Skin epidermis (tissue), 12 donors: ENCODE measurements around the gene ANKRD45.
"Not testable (repeated sequence)": the region's sequence is repeated elsewhere in the genome, so short reads cannot be mapped to it uniquely, and the experiment has no call there.

Experiments
- H3K27ac ChIP-seq, 21 experiments: fragments of 200-600 bp; sonication (generic) in 11 of 21; one replicate each; pipeline ENCODE4 v1.5.0; 2020; ENCODE audit warnings: mild to moderate bottlenecking in 3 of 21, inconsistent platforms in 2 of 21, moderate library complexity in 2 of 21
- H3K4me3 ChIP-seq, 7 experiments: fragments of 200-600 bp; sonication (generic) in 2 of 7; one replicate each; pipeline ENCODE4 v1.5.0; 2020; ENCODE audit warnings: inconsistent platforms in 2 of 7, mild to moderate bottlenecking in 2 of 7, moderate library complexity in 1 of 7

Gene ANKRD45

GRCh38 chr1:173648880-173649605 lies 20.6 kb downstream of the ANKRD45 start:
- Histone ChIP-seq H3K4me3 (no peak overlapping the region), H3K27ac (no peak overlapping the region)

GRCh38 chr1:173646656-173647055 lies 23.0 kb downstream of the ANKRD45 start:
- Histone ChIP-seq H3K4me3 (no peak overlapping the region), H3K27ac (no peak overlapping the region)

GRCh38 chr1:173642450-173643139 lies 27.1 kb downstream of the ANKRD45 start:
- H3K4me3 ChIP-seq, H3K27ac ChIP-seq: not testable (repeated sequence)

GRCh38 chr1:173639102-173639501 lies 30.5 kb downstream of the ANKRD45 start:
- Histone ChIP-seq H3K27ac (no peak overlapping the region), H3K4me3 (no peak overlapping the region)

- Histone ChIP-seq H3K27ac (no peak overlapping the region), H3K4me3 (no peak overlapping the region)
Observed at GRCh38 chr1:173638043-173639021, 31.3 kb downstream of the ANKRD45 start.

GRCh38 chr1:173637236-173638042 lies 32.2 kb downstream of the ANKRD45 start:
- not testable (repeated sequence) for H3K4me3 ChIP-seq, H3K27ac ChIP-seq

- Histone ChIP-seq H3K27ac (no peak within 1 kb of the TSS), H3K4me3 (no peak within 1 kb of the TSS)
Observed at GRCh38 chr1:173635116-173635515, 34.5 kb downstream of the ANKRD45 start, which contains the start of gene TEX50. TSS of gene TEX50 (plus strand) at chr1:173635338. CDS start at chr1:173635522, 184 bp downstream.

- Histone ChIP-seq H3K27ac (no peak overlapping the region), H3K4me3 (no peak overlapping the region)
Observed at GRCh38 chr1:173628888-173629287, 40.8 kb downstream of the ANKRD45 start.

GRCh38 chr1:173627269-173627668 lies 42.4 kb downstream of the ANKRD45 start:
- Histone ChIP-seq H3K27ac (no peak overlapping the region), H3K4me3 (no peak overlapping the region)

- H3K4me3 ChIP-seq: no peak overlapping the region
- H3K27ac ChIP-seq: no peak overlapping the region
Observed at GRCh38 chr1:173616859-173617258, 52.8 kb downstream of the ANKRD45 start.

GRCh38 chr1:173613086-173613485 lies 56.6 kb downstream of the ANKRD45 start:
- not testable (repeated sequence) for H3K27ac ChIP-seq, H3K4me3 ChIP-seq

GRCh38 chr1:173608503-173609216 lies 61.0 kb downstream of the ANKRD45 start:
- H3K4me3 ChIP-seq: no peak overlapping the region

GRCh38 chr1:173603056-173603591 lies 66.5 kb downstream of the ANKRD45 start, which contains the start of gene SLC9C2:
TSS of gene SLC9C2 (minus strand) at chr1:173603072. CDS start at chr1:173601776, 1,296 bp downstream.
- peak within 1 kb of the TSS in 1 of 7 experiments; percentile 18 for H3K4me3 ChIP-seq

More at GRCh38 chr1:173608503-173609216, 61.0 kb downstream of the ANKRD45 start:
- H3K27ac ChIP-seq: no peak overlapping the region

GRCh38 chr1:173601588-173601987 lies 68.1 kb downstream of the ANKRD45 start:
- Histone ChIP-seq H3K27ac (no peak overlapping the region), H3K4me3 (no peak overlapping the region)

More at GRCh38 chr1:173603056-173603591, 66.5 kb downstream of the ANKRD45 start, which contains the start of gene SLC9C2:
- peak within 1 kb of the TSS in 1 of 21 experiments; percentile 7 for H3K27ac ChIP-seq

GRCh38 chr1:173596097-173596825 lies 73.4 kb downstream of the ANKRD45 start:
- H3K27ac ChIP-seq: no peak overlapping the region
- H3K4me3 ChIP-seq: no peak overlapping the region

- H3K4me3 ChIP-seq, H3K27ac ChIP-seq: not testable (repeated sequence)
Observed at GRCh38 chr1:173591138-173591537, 78.5 kb downstream of the ANKRD45 start.

GRCh38 chr1:173590557-173590956 lies 79.1 kb downstream of the ANKRD45 start:
- H3K27ac ChIP-seq: no peak overlapping the region
- no peak overlapping the region for H3K4me3 ChIP-seq
